DOHH2 (cell line): ENCODE results near the gene ODC1.

Experiments
- H3F3A ChIP-seq: fragments of 200-600 bp; sonication (generic), shearing (Covaris generic); 2 replicates; pipeline ENCODE4 v1.6.0; 2016; ENCODE audit warnings: antibody characterized with exemption, mild to moderate bottlenecking; ENCODE audit not compliant: control insufficient read depth, insufficient read depth
- H3K27ac ChIP-seq: fragments of 200-600 bp; sonication (generic); 2 replicates; pipeline ENCODE4 v1.5.1; 2014; ENCODE audit warnings: low read depth, mild to moderate bottlenecking, low read length, moderate library complexity
- H3K27me3 ChIP-seq: fragments of 200-600 bp; sonication (generic); 2 replicates; pipeline ENCODE4 v1.6.1; 2014; ENCODE audit warnings: mild to moderate bottlenecking, low read length, mixed read lengths; ENCODE audit not compliant: control insufficient read depth
- H3K36me3 ChIP-seq: fragments of 200-600 bp; sonication (generic); 2 replicates; pipeline ENCODE4 v1.6.1; 2014; ENCODE audit warnings: mild to moderate bottlenecking, low read length, moderate library complexity, mixed read lengths; ENCODE audit not compliant: control insufficient read depth
- H3K4me1 ChIP-seq: fragments of 200-600 bp; sonication (generic); 2 replicates; pipeline ENCODE4 v1.6.1; 2014; ENCODE audit warnings: mild to moderate bottlenecking, low read length, mixed read lengths; ENCODE audit not compliant: control insufficient read depth
- H3K4me2 ChIP-seq: fragments of 200-600 bp; sonication (generic); 2 replicates; pipeline ENCODE4 v1.6.0; 2014; ENCODE audit warnings: mild to moderate bottlenecking, low read length, moderate library complexity
- H3K4me3 ChIP-seq: fragments of 200-600 bp; sonication (generic); 2 replicates; pipeline ENCODE4 v1.5.1; 2014; ENCODE audit warnings: mild to moderate bottlenecking, low read length, mixed read lengths
- H3K79me2 ChIP-seq: fragments of 200-600 bp; sonication (generic); 2 replicates; pipeline ENCODE4 v1.6.1; 2014; ENCODE audit warnings: mild to moderate bottlenecking, low read length, mixed read lengths; ENCODE audit not compliant: control insufficient read depth
- H3K9me2 ChIP-seq: fragments of 200-600 bp; sonication (generic); replicated peaks from 2 replicates; pipeline ENCODE4 v1.6.1; 2014; ENCODE audit warnings: mild to moderate bottlenecking, low read length, mixed read lengths; ENCODE audit not compliant: control insufficient read depth
- H3K9me3 ChIP-seq: fragments of 200-600 bp; sonication (generic); 2 replicates; pipeline ENCODE4 v1.6.1; 2014; ENCODE audit warnings: antibody characterized with exemption, low read length, mixed read lengths; ENCODE audit not compliant: control insufficient read depth, insufficient read depth
- H4K20me1 ChIP-seq: fragments of 200-600 bp; sonication (generic); 2 replicates; pipeline ENCODE4 v1.6.0; 2014; ENCODE audit warnings: low read depth, mild to moderate bottlenecking, antibody characterized with exemption, low read length, moderate library complexity; ENCODE audit not compliant: control insufficient read depth, insufficient read depth
- EZH2phosphoT487 ChIP-seq: fragments of 200-600 bp; sonication (generic); IDR thresholded peaks from 2 replicates; pipeline ENCODE4 v1.6.1; 2017; ENCODE audit warnings: borderline replicate concordance, mild to moderate bottlenecking, antibody characterized with exemption, low read length, moderate library complexity, mixed read lengths
- TF ChIP-seq, protein P1 (sequence below): fragments of 200-600 bp; sonication (generic); IDR thresholded peaks from one replicate; pipeline ENCODE4 v1.5.1; 2014; ENCODE audit warnings: antibody characterized with exemption, mild to moderate bottlenecking, low read depth, low read length; ENCODE audit not compliant: poor library complexity, severe bottlenecking

The ODC1 gene

DNA sequence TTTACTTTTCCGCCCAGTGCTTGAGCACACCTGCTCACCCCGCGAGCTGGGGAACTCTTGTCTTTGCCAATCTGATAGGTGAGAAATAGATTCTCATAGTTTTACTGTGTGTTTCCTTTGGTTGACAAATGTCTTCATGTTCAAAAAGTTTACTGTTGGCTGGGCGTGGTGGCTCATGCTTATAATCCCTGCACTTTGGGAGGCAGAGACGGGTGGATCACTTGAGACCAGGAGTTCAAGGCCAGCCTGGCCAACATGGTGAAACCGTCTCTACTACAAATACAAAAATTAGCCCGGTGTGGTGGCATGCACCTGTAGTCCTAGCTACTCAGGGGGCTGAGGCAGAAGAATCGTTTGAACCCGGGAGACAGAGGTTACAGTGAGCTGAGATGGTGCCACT lies 10.3 kb downstream of the ODC1 start:
- Histone ChIP-seq H3K79me2 (no peaks in the 10 kb centered on the region), H3K27me3 (peaks cover 4% of the 10 kb centered on the region; the same call in 1 of the 2 replicates), H3K4me3 (no peak overlapping the region), H3K36me3 (peaks cover 46% of the 10 kb centered on the region), H3K4me2 (no peak overlapping the region), H4K20me1 (peaks cover 13% of the 10 kb centered on the region; the same call in 1 of the 2 replicates), H3F3A (peaks cover 52% of the 10 kb centered on the region), H3K9me2 (no peaks in the 10 kb centered on the region), H3K9me3 (no peaks in the 10 kb centered on the region), H3K27ac (no peak overlapping the region), H3K4me1 (peaks cover 2% of the 10 kb centered on the region; the same call in 1 of the 2 replicates)
- TF ChIP-seq, protein P1, sequence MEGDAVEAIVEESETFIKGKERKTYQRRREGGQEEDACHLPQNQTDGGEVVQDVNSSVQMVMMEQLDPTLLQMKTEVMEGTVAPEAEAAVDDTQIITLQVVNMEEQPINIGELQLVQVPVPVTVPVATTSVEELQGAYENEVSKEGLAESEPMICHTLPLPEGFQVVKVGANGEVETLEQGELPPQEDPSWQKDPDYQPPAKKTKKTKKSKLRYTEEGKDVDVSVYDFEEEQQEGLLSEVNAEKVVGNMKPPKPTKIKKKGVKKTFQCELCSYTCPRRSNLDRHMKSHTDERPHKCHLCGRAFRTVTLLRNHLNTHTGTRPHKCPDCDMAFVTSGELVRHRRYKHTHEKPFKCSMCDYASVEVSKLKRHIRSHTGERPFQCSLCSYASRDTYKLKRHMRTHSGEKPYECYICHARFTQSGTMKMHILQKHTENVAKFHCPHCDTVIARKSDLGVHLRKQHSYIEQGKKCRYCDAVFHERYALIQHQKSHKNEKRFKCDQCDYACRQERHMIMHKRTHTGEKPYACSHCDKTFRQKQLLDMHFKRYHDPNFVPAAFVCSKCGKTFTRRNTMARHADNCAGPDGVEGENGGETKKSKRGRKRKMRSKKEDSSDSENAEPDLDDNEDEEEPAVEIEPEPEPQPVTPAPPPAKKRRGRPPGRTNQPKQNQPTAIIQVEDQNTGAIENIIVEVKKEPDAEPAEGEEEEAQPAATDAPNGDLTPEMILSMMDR = no peak
- no peak for TF ChIP-seq EZH2phosphoT487

DNA sequence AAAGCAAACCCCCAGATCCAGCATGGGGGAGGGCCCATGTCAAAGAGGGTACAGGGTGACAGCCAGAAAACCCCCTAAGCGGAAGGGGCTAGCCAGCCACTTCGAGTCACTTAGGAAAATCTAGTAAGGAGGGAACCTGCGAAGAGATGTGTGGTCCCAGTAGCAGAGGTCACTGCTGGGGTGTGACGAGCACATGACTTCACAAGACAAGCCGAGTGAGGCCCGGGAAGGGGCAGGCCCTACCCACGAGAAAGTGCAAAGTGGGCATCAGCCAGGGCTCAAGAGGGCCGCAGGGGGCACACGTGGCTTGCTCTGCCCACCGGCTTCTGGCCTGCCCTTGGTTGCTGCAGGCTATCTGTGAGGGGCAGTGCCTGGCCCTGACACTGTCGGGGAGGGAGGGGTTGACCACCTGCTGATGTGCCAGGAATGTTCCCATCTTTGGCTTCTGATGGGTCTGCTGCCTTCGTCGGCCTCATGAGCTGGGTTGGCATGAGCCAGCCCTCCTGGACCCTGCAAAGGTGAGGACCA lies 11.5 kb downstream of the ODC1 start:
- Histone ChIP-seq H3K9me2 (no peaks in the 10 kb centered on the region), H3K79me2 (no peaks in the 10 kb centered on the region), H3K27ac (no peak overlapping the region), H3F3A (peaks cover 42% of the 10 kb centered on the region), H3K36me3 (peaks cover 34% of the 10 kb centered on the region), H3K4me2 (no peak overlapping the region), H3K4me3 (no peak overlapping the region), H3K27me3 (peaks cover 10% of the 10 kb centered on the region), H3K4me1 (peaks cover 5% of the 10 kb centered on the region; the same call in 1 of the 2 replicates), H3K9me3 (no peaks in the 10 kb centered on the region), H4K20me1 (0 out of 2 replicates have a peak, but pooled peaks cover 4% of the 10 kb centered on the region)
- no peak for TF ChIP-seq EZH2phosphoT487
- TF ChIP-seq, protein P1 = no peak

DNA sequence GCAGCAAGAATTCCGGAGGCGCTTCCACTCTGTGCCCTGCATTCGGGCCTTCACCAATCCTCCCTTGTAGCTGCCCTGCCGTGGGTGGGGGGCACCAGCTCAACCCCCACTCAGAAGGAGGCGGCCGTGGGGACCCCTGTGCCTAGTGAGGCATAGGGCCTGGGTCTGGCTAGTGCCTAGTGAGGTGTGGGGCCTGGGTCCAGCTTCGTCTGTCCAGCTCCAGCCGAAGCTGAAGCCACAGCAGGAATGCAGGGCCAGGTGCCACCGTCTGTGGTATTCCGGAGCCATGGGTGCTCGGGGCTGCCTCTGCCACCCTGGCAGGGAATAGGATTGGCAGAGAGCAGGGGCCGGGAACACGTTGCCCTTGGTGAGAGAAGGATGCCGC lies 12.3 kb downstream of the ODC1 start:
- Histone ChIP-seq H3K79me2 (no peaks in the 10 kb centered on the region), H3K27me3 (peaks cover 15% of the 10 kb centered on the region), H3K4me1 (peaks cover 5% of the 10 kb centered on the region; the same call in 1 of the 2 replicates), H3F3A (peaks cover 34% of the 10 kb centered on the region), H3K36me3 (peaks cover 26% of the 10 kb centered on the region), H3K9me2 (no peaks in the 10 kb centered on the region), H4K20me1 (no peaks in the 10 kb centered on the region), H3K4me2 (no peak overlapping the region), H3K4me3 (no peak overlapping the region), H3K27ac (no peak overlapping the region), H3K9me3 (no peaks in the 10 kb centered on the region)
- TF ChIP-seq, protein P1 = no peak
- no peak for TF ChIP-seq EZH2phosphoT487
